Measurements from ENCODE around the gene SLC39A7.

Gene SLC39A7

DNA sequence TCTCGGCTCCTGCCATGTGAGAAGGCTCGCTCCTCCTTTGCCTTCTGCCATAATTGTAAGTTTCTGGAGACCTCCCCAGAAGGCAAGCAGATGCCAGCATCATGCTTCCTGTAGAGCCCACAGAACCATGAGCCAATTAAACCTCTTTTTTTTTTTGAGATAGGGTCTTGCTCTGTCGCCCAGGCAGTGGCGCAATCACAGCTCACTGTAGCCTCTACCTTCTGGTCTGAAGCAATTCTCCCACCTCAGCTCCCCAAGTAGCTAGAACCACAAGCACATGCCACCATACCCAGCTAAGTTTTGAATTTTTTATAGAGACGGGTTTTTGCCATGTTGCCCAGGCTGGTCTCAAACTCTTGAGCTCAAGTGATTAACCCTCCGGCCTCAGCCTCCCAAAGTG lies 36.2 kb downstream of the SLC39A7 start:
- Histone ChIP-seq H3K9ac (ENCODE audit: low read length) (no peak overlapping the region), H3K9me3 (ENCODE audit: low read length) (no peaks in the 10 kb centered on the region), H3K27ac (ENCODE audit: low read depth, low read length) (no peak overlapping the region), H3K36me3 (ENCODE audit: insufficient read depth, low read length) (no peaks in the 10 kb centered on the region), H3K4me1 (ENCODE audit: insufficient read depth, low read length) (no peaks in the 10 kb centered on the region), H3K4me3 (ENCODE audit: low read depth in 1 of 2, low read length in 2 of 2) (no peak overlapping the region), H3K27me3 (ENCODE audit: control insufficient read depth in 1 of 2, insufficient read depth in 2 of 2, low read length in 2 of 2) (no peaks in the 10 kb centered on the region)

DNA sequence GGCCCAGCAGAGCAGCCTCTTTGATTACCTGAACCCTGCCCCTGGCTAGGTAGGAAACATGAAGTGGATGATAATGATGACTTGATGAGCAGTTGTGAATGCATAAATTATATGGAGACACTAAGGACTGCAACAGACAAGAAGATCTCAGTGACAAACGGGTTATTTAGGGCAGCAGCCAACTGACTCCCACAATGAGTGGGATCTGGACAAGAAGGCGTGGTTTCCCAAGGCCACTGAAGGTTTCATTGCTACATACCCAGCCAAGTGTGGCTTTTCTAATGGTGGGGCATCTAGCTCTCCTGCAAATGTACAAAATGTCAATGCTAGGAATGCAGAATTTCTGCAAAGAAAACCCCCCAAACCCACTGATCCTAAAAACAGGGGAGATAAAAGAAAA lies 37.1 kb downstream of the SLC39A7 start:
- H3K27ac ChIP-seq (ENCODE audit: low read depth, low read length) = no peak overlapping the region
- H3K36me3 ChIP-seq (ENCODE audit: insufficient read depth, low read length) = no peaks in the 10 kb centered on the region
- no peak overlapping the region for H3K4me3 ChIP-seq (ENCODE audit: low read depth in 1 of 2, low read length in 2 of 2)
- no peaks in the 10 kb centered on the region for H3K4me1 ChIP-seq (ENCODE audit: insufficient read depth, low read length)
- H3K27me3 ChIP-seq (ENCODE audit: control insufficient read depth in 1 of 2, insufficient read depth in 2 of 2, low read length in 2 of 2) = no peaks in the 10 kb centered on the region
- no peak overlapping the region for H3K9ac ChIP-seq (ENCODE audit: low read length)
- no peaks in the 10 kb centered on the region for H3K9me3 ChIP-seq (ENCODE audit: low read length)

DNA sequence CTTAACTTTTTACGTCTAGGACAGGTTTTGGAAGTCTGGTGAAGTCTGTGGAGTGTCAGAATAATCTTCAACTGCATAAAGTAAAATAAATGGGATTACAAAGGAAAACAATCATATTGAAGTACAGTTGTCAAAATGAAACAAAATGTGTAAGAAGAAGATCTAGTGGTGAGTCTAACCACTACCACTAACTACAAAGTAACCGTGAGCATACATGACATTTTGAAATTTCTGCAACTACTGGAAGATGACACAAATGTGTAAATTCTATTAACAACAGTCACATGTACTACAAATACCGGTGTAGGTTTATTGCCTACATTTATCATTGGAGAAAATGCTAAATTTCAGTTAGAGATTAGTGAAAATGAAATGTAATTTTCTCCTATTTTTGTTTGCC lies 41.3 kb downstream of the SLC39A7 start:
- H3K36me3 ChIP-seq (ENCODE audit: insufficient read depth, low read length) = no peaks in the 10 kb centered on the region
- no peaks in the 10 kb centered on the region for H3K4me1 ChIP-seq (ENCODE audit: insufficient read depth, low read length)
- no peaks in the 10 kb centered on the region for H3K9me3 ChIP-seq (ENCODE audit: low read length)
- H3K4me3 ChIP-seq (ENCODE audit: low read depth in 1 of 2, low read length in 2 of 2) = no peak overlapping the region
- H3K27ac ChIP-seq (ENCODE audit: low read depth, low read length) = no peak overlapping the region
- H3K27me3 ChIP-seq (ENCODE audit: control insufficient read depth in 1 of 2, insufficient read depth in 2 of 2, low read length in 2 of 2) = no peaks in the 10 kb centered on the region
- no peak overlapping the region for H3K9ac ChIP-seq (ENCODE audit: low read length)

DNA sequence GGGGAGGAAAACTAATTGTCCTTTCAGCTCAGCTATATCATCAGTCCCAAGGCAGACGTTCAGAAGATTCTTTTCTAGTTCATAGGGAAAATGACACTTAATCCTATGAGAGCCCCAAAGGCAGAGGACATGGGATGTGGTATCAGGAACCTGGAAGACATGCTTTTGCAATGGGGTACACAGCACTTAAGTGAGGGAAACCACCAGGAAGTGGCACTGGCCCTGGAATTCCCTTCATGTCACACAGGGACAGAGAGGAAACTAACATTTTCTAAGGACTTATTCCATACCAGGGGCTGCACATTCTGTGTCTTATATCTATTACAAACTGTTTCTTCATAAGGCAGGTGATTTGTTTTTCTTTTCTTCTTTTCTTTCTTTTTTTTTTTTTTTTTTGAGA lies 42.8 kb downstream of the SLC39A7 start:
- H3K9ac ChIP-seq (ENCODE audit: low read length) = no peak overlapping the region
- no peaks in the 10 kb centered on the region for H3K27me3 ChIP-seq (ENCODE audit: control insufficient read depth in 1 of 2, insufficient read depth in 2 of 2, low read length in 2 of 2)
- H3K4me3 ChIP-seq (ENCODE audit: low read depth in 1 of 2, low read length in 2 of 2) = no peak overlapping the region
- no peak overlapping the region for H3K27ac ChIP-seq (ENCODE audit: low read depth, low read length)
- peaks cover 6% of the 10 kb centered on the region for H3K4me1 ChIP-seq (ENCODE audit: insufficient read depth, low read length)
- H3K9me3 ChIP-seq (ENCODE audit: low read length) = no peaks in the 10 kb centered on the region
- H3K36me3 ChIP-seq (ENCODE audit: insufficient read depth, low read length) = no peaks in the 10 kb centered on the region

DNA sequence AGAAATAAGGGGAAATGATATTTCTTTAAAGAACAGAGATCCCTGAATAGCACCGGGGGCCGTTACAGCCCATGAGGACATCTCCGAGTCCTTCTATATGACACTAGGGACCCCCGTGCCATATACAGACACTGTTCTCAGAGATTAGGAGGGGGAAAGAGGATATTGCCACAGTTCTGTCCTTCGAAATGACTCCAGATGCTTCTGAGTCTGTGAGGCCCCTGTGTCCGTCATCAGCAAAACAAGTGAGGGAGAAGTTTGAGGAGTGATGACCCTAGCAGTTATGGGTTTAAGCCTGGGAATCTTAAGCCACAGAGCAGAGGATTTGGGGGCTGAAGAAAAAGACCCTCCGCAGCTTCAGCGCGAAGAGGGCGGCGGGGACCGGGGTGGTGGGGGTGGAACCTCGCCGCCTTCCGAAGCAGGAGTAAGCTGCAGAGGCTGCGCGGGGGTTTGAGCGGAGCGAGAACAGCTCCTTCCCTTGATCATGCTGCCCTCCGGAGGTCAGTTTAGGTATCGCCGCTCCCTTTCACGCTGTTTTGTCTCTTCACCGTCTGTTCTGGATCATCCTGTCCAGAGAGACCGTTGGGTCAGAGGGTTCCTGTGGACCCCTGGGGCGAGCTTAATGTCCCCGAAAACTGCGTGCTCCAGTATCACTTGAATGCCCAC lies 47.4 kb downstream of the SLC39A7 start:
- Histone ChIP-seq H3K9me3 (ENCODE audit: low read length) (no peaks in the 10 kb centered on the region), H3K27me3 (ENCODE audit: control insufficient read depth in 1 of 2, insufficient read depth in 2 of 2, low read length in 2 of 2) (no peaks in the 10 kb centered on the region), H3K36me3 (ENCODE audit: insufficient read depth, low read length) (peaks cover 11% of the 10 kb centered on the region), H3K4me3 (ENCODE audit: low read depth in 1 of 2, low read length in 2 of 2) (peak overlapping the region; percentile 46 to 51), H3K27ac (ENCODE audit: low read depth, low read length) (peak overlapping the region; percentile 96), H3K4me1 (ENCODE audit: insufficient read depth, low read length) (peaks cover 24% of the 10 kb centered on the region), H3K9ac (ENCODE audit: low read length) (peak overlapping the region; percentile 76)

DNA sequence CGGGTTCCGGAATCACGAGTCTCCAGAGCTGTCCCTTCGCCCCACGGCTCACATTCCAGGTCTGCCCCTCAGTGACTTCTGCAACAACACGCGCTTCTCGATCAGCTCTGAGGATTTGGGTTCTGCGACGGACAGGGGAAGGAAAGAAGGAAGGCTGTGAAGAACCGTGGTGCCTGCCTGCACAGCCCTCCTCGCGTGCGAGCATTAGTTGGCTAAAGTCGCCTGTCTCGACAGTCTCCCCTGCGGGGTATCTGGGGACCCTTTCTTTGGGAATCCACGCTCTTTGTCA lies 47.9 kb downstream of the SLC39A7 start:
- H3K4me3 ChIP-seq (ENCODE audit: low read depth in 1 of 2, low read length in 2 of 2) = peak overlapping the region; percentile 46 to 51
- peaks cover 24% of the 10 kb centered on the region for H3K4me1 ChIP-seq (ENCODE audit: insufficient read depth, low read length)
- H3K36me3 ChIP-seq (ENCODE audit: insufficient read depth, low read length) = peaks cover 11% of the 10 kb centered on the region
- H3K9me3 ChIP-seq (ENCODE audit: low read length) = no peaks in the 10 kb centered on the region
- peak overlapping the region; percentile 71 for H3K9ac ChIP-seq (ENCODE audit: low read length)
- H3K27me3 ChIP-seq (ENCODE audit: control insufficient read depth in 1 of 2, insufficient read depth in 2 of 2, low read length in 2 of 2) = no peaks in the 10 kb centered on the region
- H3K27ac ChIP-seq (ENCODE audit: low read depth, low read length) = peak overlapping the region; percentile 96

DNA sequence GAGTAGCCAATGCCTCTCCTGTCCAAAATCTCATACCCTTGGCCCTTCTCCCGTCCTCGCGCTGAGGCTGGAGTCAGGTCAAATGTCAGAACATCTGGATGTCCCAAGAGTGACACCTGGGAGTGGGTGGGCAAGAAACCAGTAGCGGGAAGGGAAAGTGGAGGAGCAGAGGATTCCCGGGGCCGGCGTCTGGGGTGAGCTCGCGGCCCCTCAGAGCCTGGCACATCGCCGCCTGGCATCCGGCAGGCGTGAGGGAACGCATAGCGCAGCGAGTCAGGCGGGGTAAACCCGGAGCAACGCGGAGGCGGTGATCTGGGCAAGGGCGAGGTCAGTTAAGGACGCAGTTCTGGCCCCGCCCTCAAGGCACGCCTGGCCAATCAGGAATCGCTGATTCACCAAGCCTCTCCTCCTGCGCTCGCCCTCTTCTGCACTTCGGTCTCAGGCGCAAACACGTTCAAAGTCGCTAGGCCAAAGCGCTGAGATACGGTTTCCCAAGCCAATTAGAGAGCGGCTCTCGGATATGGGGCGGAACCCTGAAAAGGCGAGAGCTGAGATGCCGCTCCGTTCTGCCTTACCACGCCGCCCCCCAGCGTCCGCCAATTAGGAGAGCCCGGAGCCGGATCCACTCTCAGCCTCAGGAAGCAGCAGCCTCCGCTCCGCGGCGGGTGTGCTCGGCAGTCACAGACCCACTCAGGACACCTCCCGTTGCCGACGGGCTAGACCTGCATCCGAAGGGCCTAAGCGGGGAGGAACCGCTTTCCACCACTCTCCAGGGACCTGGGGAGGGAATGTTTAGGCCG lies 48.5 kb downstream of the SLC39A7 start:
- Histone ChIP-seq H3K4me3 (ENCODE audit: low read depth in 1 of 2, low read length in 2 of 2) (peak overlapping the region; percentile 51 to 87), H3K9ac (ENCODE audit: low read length) (peak overlapping the region; percentile 94), H3K27ac (ENCODE audit: low read depth, low read length) (peak overlapping the region; percentile 96), H3K27me3 (ENCODE audit: control insufficient read depth in 1 of 2, insufficient read depth in 2 of 2, low read length in 2 of 2) (no peaks in the 10 kb centered on the region), H3K4me1 (ENCODE audit: insufficient read depth, low read length) (peaks cover 24% of the 10 kb centered on the region), H3K9me3 (ENCODE audit: low read length) (no peaks in the 10 kb centered on the region), H3K36me3 (ENCODE audit: insufficient read depth, low read length) (peaks cover 11% of the 10 kb centered on the region)

DNA sequence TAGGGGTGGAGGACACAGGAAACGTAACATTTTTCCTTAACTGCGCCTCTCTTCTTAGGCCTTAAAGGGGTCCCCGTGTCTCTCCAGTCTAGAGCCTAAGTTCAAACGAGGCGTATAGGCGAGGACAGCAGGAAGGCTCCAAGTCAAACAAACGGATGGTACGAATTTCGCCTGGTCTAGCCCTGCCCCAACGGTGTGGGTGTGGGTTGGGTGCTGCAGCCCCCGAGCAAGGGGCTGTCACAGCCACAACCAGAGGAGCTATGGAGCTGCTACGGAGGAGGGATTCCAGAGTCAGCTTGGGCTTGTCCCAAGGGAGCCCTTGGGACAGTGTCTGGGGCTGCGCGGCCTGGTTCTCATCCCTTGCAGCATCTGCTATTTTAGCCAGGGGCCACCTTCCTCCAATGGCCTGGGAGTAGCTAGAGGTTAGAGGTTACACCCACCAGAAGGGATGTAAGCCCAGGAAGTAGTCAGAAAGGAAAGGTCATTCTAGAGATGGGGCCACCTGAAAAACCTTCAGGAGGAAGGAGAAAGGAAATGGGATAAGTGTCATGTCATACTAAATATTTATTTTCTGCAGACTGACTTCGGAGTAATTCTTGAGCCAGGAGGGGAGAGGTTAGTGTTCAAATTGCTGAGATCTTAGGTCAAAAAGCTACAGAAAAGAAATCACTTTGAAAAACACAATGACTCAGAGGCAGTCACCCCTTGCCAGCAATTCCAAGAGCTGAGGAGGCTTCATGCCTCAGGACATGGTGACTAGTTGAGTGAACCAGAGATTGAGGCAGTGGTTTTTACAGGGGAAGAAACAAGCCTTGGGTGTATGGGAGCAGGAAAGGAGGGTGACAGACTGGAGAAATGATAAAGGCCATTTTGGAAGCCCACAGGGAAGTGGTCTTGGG lies 49.3 kb downstream of the SLC39A7 start:
- peak overlapping the region; percentile 94 for H3K9ac ChIP-seq (ENCODE audit: low read length)
- peaks cover 24% of the 10 kb centered on the region for H3K4me1 ChIP-seq (ENCODE audit: insufficient read depth, low read length)
- peak overlapping the region; percentile 94 for H3K27ac ChIP-seq (ENCODE audit: low read depth, low read length)
- no peaks in the 10 kb centered on the region for H3K9me3 ChIP-seq (ENCODE audit: low read length)
- H3K36me3 ChIP-seq (ENCODE audit: insufficient read depth, low read length) = peaks cover 11% of the 10 kb centered on the region
- H3K27me3 ChIP-seq (ENCODE audit: control insufficient read depth in 1 of 2, insufficient read depth in 2 of 2, low read length in 2 of 2) = no peaks in the 10 kb centered on the region
- peak overlapping the region; percentile 51 to 87 for H3K4me3 ChIP-seq (ENCODE audit: low read depth in 1 of 2, low read length in 2 of 2)

DNA sequence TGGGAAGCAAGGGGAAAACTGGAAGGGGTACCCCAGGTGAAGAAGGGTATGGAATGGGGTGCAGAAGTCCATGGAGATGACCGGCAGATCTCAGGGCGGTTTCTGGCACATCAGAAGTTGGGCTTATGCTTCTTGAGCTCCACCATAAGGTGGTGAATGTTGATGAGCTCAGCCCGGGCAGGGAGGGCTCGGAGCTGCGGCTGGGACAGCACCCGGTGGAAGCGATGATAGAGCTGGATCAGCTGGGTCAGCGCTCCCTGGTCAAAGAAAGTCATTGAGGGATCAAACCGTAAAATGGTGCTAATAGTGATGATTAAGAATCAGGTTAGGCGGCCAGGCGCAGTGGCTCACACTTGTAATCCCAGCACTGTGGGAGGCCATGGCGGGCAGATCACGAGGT lies 50.1 kb downstream of the SLC39A7 start:
- Histone ChIP-seq H3K9ac (ENCODE audit: low read length) (no peak overlapping the region), H3K27ac (ENCODE audit: low read depth, low read length) (no peak overlapping the region), H3K4me3 (ENCODE audit: low read depth in 1 of 2, low read length in 2 of 2) (no peak overlapping the region), H3K27me3 (ENCODE audit: control insufficient read depth in 1 of 2, insufficient read depth in 2 of 2, low read length in 2 of 2) (no peaks in the 10 kb centered on the region), H3K4me1 (ENCODE audit: insufficient read depth, low read length) (peaks cover 24% of the 10 kb centered on the region), H3K9me3 (ENCODE audit: low read length) (no peaks in the 10 kb centered on the region), H3K36me3 (ENCODE audit: insufficient read depth, low read length) (peaks cover 11% of the 10 kb centered on the region)

DNA sequence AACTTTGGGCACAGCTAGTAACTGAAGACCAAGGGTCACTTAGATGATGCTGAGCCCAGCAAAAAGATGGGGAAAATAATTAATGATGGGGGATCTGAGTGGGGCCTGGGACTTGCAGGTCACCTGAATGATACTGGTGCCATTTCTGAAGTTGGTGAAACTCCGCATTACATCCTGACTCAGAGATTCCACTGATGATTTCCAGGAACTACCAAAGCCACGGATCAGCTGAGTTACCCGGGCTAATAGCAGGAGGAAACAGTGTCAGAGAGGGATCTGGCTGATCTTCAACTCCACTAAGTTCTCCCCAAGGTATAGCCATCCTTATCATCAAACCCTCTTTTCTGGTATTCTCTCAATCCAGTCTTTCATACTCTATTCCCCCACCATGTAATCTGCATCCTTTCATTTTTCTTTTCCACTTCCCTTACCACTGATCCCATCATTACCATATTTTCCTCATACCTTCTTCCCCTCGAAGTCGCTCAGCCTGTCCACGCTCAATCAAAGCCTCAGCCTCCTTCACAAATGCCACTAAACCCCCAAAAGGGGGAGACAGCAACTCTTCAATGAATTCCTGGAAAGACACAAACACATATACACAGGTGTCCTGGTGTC lies 50.8 kb downstream of the SLC39A7 start:
- Histone ChIP-seq H3K9me3 (ENCODE audit: low read length) (no peaks in the 10 kb centered on the region), H3K4me3 (ENCODE audit: low read depth in 1 of 2, low read length in 2 of 2) (no peak overlapping the region), H3K4me1 (ENCODE audit: insufficient read depth, low read length) (peaks cover 24% of the 10 kb centered on the region), H3K27me3 (ENCODE audit: control insufficient read depth in 1 of 2, insufficient read depth in 2 of 2, low read length in 2 of 2) (no peaks in the 10 kb centered on the region), H3K36me3 (ENCODE audit: insufficient read depth, low read length) (peaks cover 11% of the 10 kb centered on the region), H3K27ac (ENCODE audit: low read depth, low read length) (no peak overlapping the region), H3K9ac (ENCODE audit: low read length) (no peak overlapping the region)

DNA sequence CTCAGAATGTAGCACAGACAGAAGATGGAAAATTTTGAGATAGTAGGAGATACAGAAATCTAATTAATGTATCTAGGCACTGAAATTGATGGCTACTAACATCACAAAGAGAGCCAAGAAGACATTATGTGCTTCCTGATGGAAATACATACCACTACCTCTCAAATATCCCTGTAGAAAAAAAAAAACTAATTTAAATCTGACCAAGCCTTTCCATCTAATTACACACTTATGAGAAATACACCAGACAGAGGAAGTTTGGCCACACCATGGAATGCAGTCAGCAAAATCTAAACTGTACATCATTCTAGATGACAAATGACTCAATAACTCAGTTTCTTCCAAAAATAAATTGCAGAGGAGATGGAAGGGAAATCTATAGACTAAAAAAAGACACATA lies 52.1 kb downstream of the SLC39A7 start:
- H3K4me3 ChIP-seq (ENCODE audit: low read depth in 1 of 2, low read length in 2 of 2) = no peak overlapping the region
- no peaks in the 10 kb centered on the region for H3K9me3 ChIP-seq (ENCODE audit: low read length)
- H3K4me1 ChIP-seq (ENCODE audit: insufficient read depth, low read length) = peaks cover 23% of the 10 kb centered on the region
- H3K27ac ChIP-seq (ENCODE audit: low read depth, low read length) = no peak overlapping the region
- peaks cover 11% of the 10 kb centered on the region for H3K36me3 ChIP-seq (ENCODE audit: insufficient read depth, low read length)
- H3K27me3 ChIP-seq (ENCODE audit: control insufficient read depth in 1 of 2, insufficient read depth in 2 of 2, low read length in 2 of 2) = no peaks in the 10 kb centered on the region
- H3K9ac ChIP-seq (ENCODE audit: low read length) = no peak overlapping the region
